RPMI8226 (cell line): ENCODE measurements around the gene ATP1A4.

Experiments
- DNase-seq: peaks from one replicate; pipeline ENCODE4 v3.0.0-alpha.2; 2015

ATP1A4 gene

DNA sequence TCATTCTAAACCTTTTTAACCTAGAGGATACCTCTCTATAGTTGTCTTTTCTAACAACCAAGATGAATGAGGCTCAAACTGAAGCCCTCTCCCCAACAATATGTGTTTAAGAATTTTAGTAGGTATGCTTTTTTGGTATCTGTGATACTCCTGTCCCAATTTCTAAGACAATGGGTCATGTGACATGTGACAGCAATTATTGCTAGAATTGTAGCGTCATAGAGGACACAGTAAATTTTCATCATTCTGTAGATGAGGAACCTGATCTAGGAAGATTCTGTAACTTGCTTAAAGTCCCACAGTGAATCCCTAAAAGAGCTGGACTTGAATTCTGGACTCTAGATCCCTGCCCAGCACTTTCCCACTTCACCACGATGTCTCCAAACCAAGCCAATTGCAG is 27.3 kb downstream of the ATP1A4 start:
- DNase-seq, result no peak

DNA sequence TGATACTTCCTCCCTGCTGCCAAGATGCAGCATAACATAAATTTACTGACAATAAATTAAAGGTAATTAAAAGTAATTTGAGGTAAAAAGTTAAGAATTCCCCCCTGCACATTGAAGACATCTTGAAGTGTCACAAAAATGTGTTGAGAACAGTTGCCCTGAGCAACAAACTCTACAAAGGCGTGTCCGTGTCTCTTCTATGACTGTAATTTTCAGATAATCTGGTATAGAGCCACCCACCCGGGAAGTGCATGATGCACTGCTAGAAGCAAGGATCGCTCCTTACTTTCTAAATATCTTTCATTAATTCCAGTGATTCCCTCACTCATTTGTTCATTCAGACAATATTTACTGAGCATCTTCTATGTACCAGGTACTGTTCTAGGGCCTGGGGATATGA is 27.9 kb downstream of the ATP1A4 start:
- DNase-seq, result no peak

DNA sequence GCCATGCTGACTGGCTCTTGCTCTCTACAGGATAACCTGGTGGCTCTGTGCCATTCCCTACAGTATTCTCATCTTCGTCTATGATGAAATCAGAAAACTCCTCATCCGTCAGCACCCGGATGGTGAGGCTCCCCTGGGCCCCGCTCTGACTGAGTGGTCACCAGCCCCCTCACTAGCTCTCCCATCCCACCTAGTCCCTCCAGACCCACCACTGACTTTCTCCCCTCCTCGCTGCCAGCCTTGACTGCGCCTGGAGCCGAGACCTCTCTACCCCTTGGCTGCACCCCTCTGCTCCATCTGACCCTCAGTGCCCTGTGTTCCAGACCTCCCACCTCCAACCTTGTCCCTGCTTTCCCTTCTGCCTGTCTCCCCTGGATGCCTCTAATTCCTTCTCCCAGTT is 34.8 kb downstream of the ATP1A4 start:
- DNase-seq, result no peak

DNA sequence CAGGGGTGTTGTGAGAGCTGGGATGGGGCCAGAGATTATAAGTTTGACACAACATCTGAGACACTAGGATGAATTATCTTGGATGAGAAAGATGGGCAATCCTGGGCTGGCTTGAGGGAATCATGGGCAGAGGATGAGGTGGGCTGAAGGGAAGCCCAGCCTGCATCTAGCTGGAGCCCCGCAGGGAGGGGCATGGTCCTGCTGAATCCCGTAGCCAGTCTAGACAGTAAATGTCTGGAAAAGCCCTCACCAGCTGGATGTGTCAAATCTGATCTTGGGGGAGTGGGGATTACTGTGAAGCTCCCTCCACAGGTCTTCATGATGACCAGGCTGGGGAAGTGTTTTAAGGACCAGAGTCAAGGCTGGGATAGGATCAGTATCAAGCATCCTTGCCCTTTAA is 35.3 kb downstream of the ATP1A4 start:
- DNase-seq, result no peak

DNA sequence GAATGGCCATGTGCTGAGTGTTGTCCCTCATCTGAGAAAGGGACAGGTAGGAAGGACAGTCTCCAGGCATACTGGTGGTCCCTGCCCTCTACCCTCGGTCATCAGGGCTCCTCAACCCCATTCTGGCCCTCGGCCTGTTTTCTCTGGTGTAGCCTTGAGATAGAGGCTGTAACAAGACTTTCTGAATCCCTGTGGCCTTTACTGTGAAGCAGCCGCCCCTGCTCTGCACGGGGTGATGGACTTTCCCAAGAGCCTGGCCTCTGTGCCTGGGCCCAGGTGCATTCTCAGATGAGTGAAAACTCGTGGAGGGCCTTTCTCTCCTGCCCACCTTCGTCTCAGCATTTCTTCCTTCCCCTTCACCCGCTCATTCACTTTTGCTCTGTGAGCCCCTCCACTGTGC is 36.0 kb downstream of the ATP1A4 start:
- no peak for DNase-seq

DNA sequence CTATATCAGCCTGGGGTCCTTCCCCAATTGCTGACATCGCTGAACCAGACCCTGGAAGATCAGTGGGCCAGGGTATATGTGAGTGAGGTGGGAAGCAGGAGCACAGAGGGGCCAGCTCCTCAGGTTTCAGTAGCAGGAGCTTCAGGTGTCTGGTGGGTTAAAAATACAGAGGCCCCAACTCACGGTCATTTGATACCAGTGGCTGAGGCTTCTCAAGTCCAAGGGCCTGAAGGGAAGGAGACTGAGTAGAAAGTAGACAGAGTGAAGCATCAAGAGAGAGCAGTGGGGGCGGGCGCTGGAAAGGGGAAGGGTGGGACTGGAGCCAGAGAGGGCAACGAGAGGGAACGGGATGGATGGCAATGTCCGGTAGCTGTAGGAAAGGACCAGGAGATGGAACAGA is 36.9 kb downstream of the ATP1A4 start:
- no peak for DNase-seq

DNA sequence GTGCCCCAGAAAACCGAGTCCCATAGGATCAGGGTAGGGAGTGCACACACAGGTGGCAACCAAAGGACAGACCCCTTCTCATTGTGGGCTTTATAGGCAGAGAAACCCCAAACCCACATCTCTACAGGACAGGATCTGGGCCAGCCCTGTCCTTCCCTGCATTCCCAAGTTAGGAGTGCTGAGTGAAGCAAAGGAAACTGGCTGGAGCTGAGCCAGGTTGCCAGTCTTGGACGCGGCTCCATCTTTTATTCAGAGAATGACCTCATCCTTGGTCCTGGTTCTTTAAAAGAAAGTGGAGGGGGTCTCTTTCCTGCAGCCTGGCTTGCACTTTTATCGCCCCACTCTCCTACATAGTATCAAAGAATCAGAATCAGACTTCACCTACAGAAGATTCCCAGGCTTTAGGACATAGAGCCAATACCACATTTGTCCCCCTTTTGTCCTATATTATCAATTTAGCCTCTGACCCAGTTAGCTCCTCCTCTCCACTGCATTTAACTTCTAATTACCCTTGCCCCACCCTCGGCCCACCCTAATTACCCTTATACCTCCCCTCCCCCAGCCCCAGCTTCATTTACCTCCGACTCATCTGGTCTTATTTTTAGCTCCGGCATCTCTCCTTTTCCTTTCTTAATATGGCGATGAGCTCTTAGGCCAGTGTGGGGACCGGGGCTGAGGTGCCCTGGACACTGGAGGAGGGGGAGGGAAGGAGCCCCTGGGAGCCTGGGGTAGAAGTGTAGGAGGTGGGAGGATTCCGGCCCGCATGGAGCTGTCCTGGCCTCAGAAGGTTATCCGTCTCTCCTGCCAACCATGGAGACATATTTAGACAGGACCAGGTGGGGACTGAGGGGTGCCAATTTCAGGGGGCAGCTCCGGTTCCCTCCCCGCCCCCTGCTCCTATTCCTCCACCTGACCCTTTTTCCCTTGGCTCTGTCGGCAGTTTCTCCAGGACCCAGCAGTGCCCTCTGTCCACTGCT is 38.5 kb downstream of the ATP1A4 start, which contains the start of gene CASQ1:
TSS of gene CASQ1 (plus strand) at position 927 of the 977 bp plus-strand sequence. CDS start 177 bp downstream, outside the sequence.
- no peak for DNase-seq

DNA sequence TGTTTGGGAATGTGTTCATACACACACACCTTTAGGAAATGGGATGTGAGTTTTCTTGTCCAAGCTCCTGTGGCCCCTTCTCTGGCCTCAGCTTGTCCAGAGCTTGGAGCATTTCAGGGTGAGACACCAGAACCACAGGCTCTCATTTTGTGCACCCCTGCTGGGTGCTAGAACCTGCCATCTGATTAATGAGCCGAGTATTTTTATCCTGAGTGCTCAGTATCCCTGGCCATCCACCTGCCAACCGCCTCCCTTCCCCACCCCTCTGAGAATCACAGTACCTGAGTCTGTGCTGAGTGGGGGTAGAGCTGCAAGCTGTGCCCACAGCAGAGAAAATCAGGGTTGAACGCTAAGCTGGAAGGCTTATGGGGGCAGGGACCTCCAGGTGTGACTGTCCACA is 40.4 kb downstream of the ATP1A4 start:
- no peak for DNase-seq

DNA sequence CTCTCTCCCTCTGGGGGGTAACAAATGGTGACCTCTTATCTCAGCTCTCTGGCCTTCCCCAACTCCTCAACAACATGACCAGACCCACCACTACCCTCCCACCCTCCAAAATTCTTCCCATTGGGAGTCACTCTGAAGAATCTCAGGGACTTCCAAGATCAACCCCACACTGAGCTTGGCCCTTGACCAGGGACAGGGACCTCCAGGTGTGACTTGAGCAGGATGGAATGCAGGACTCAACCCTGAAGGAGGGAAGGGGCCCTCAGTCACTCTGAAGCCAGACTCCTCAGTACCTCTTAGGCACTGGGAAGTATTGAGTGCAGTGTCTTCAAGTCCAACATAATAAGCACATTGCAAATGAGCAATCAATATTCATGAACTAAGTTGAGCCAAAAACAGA is 40.8 kb downstream of the ATP1A4 start:
- DNase-seq, result no peak

DNA sequence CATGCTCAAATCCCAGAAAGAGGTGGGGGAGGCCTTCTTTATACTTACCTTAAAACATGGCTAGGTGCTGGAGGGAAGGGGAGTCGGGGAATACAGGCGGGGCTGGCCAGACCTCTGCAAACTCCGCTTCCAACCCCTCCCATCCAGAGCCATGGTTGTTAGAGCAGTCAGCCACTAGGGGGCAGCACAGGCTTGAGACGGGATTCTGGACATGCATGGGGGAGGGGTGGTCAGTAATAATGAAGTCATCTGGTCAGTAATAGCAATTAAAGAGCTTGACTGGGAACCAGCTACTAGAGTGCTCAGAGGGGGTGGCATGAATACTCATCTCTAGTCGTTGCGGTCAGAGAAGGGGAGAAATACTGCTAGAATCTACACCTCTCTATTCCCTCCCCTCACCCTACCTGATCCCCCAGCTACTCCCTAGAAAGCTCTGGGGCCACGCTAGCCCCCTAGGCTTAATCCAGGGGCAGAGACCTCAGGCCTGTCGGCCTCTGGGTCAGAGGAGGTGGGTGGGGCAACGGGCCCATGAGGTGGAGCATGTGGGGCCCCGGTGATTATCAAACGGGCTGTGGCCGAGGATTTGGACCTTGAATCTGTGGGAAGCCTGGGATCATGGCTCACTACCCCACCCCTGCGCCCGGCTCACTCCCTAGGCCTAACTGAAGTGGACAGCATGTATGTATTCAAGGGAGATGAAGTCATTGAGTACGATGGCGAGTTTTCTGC is 41.9 kb downstream of the ATP1A4 start:
- DNase-seq, result peak; percentile 89

DNA sequence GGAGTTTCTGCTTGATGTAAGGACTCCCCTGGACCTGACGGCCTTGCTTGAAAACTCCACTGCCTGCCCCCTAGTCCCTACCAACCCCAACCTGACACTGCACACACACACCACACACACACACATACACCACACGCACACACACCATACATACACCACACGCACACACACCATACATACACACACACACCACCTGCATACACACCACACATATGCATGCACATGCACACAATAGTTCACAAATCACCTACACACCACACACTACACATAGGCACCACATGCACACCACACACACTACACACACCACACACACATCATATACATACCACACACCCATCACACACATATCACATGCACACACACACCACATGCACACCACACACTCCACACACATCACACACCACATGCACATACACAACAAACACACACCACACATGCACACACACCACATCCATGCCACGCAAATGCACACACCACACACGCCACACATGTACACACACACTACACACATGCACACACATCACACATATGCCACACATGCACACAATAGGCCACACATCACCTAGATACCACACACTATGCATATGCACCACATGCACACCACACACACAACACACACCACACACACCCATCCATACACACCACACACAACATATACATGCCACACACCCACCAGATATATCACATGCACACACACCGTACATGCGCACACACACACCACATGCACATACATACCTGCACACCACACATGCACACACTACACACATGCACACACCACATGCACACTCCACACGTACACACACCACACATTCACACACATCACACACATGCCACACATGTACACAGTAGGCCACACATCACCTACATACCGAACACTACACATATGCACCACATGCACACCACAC is 42.7 kb downstream of the ATP1A4 start:
- no peak for DNase-seq

DNA sequence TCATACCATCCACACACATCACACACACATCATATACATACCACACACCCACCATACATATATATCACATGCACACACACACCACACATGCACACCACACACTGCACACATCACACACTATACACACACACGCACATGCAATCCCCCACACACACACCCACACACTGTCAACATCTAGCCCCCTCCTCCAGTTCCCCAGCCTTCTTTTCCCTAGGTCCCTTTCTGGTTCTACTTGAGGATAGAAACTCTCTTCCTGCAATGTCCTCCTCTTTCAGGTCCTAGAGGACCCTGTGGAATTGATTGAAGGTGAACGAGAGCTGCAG is 43.3 kb downstream of the ATP1A4 start:
- no peak for DNase-seq

DNA sequence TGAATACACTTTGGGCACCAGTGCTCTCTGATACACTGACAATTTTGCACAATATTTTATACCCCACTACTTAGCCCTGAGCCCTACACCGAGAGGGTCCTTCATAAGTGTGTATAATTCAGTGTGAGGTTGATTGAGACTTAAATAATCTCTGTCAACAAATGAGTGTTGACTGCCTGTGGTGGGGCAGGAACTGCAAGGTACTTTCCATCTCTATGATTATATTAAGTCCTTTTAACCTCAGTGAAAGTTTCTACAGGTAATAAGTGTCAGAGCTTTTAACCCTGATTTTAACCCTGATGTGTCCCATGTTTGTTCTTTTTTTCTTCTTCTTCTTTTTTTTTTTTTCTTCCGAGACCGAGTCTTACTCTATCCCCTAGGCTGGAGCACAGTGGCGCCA is 44.7 kb downstream of the ATP1A4 start:
- DNase-seq, result no peak

DNA sequence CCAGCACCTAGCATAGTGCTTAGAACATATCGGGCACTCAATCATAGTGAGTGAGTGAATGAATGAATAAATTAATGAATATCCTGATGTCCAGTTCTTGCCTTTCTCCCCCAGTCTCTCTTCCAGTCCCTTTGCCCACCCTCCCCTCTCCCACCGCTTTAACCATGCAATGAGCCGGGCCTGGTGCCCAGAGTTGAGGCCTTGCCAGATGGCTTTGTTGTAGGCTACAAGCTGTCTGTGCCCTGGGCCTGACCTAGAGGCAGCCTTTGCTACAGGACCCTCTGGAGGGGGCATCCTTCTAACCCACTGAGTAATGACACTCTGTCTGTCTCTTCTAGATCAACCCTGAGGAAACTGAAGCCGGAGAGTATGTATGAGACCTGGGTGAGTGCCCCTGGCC is 45.8 kb downstream of the ATP1A4 start:
- DNase-seq, result no peak

DNA sequence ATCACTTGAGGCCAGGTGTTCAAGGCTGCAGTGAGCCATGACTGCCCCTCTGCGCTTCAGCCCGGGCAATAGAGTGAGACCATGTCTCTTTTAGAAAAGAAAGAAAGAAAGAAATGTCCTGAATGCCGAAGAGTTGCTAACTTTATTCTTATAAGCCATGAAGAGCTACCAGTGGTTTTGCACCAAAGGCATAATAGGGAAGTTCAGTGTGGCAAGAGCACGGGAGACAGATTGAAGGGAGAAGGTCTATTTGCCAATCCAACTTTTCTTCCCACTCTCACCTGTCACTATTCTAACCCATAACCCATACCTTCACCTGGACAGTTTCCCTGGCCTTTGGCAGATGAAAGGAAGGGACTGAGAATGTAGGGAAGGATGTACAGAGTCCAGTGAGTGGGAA is 49.4 kb downstream of the ATP1A4 start:
- DNase-seq, result no peak

DNA sequence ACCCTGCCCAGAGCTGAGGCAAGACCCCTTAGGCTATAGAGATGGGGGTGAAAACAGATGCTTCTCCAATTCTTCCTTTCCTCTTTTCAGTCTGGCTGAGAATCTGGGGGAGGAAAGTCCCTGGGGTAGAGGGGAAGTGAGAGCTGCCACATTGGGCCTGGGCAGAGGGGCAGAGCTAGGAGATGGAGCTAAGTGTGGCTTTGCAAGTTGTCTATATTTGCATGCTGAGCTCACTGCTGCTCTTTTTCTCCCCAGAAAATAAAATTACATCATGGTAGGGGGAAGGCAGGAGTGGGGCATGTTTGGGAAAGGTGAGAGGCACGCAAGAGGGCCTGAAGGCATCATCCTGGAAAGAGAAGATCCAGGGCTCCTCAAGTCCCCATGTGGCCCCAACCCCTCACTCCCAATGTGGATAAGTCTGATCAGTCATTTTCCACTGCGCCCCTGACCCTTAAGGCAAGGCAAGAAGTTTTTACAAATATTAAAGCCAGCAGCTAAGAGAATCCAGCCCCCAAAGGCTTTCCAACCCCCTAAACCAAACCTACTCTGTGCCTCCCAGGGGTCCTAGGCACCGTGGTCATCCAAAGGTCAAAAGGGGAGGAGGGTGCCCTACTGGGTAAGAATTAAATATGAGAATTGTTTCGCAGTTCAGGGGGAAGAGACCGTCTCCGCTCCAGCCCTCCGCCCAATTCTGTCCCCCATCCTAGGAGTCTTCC is 53.3 kb downstream of the ATP1A4 start:
- DNase-seq, result peak; percentile 66

DNA sequence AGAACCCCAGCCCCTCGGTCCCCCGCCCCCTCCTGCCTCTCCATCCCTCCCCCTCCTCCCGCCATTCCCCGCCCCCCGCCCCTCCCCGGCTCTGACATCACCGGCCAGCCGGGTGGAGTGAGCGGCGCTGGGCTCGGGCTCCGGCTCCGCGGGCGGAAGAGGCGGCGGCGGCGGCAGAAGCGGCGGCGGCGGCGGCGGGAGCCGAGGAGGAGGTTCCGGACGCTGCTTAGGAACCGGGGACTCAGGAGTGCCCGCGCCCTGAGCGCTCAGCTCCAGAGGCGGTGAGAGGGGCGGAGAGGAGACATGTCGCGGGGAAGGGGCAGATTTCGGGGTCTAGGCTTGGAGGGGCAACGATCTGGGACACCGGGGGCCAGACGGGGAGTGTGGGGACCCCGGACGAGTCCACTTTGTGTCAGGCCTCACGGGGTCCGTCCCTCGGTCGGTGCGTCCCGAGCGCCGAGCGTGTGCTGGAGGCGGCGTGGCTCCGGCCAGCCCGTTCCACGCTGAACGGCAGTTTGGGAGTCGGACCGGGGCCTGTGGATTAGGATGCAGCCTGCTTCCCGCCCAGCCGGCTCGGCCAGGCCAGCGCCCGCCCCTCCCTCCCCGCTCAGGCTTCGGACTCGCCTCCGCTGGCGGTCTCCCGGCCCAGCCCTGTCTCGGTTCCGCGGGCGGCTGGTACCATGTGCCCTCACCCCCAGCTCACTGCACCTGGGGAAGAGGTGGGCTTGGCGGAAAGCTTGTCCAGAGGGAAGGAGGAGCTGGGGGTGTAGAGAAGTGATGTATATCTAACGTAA is 54.0 kb downstream of the ATP1A4 start, which contains the start of gene PEA15:
TSS of gene PEA15 (plus strand) at position 143 of the 794 bp plus-strand sequence. CDS start 6,161 bp downstream, outside the sequence.
- peak; percentile 81 for DNase-seq

DNA sequence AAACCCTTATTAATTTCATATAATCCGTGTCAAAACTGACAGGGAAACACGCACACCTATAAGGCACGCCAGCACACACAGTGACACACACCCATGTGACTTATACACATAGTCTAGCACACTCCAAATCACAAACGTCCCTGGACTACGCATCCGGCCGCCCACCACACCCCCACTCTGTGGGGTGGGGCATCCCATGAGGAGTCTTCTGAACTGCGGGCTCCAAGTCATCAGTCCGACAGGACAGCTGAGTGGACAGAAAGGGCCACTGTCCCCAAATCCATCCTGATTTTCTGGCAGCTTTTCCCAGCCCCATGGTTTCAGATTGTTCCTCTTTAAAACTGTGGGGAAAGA is 54.6 kb downstream of the ATP1A4 start:
- DNase-seq, result no peak

DNA sequence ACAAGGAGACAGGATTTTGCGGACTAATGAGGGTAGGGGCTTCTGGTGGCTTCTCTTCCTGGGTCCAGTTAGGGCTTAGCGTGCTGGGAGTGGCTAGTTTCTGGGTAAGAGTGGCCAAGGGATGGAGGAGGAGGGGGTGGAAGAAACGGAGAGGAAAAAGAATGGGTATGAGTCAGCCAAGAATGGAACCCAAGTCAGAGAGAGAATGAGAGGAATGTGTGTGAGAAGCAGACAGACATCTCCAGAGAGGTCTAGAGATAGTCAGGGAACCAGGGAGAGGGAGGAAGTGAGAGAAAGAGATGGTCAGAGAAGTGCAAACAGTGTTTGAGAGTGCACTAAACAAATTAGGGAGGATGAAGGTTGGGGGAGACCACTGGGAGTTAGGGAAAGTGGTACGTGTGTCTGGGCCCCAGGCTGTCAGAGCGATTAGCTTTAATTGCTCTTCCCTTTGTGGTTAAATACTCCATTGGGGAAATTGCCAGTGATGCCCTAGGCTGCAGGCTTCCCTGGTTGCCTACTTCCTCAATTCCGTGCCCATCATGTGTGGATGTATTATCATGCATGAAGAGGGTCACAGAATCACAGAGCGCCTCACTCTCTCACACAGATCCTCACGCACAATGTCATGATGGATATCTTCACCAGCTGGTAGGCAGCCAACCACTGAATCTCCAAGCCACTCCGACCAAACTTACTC is 55.2 kb downstream of the ATP1A4 start:
- DNase-seq, result no peak

DNA sequence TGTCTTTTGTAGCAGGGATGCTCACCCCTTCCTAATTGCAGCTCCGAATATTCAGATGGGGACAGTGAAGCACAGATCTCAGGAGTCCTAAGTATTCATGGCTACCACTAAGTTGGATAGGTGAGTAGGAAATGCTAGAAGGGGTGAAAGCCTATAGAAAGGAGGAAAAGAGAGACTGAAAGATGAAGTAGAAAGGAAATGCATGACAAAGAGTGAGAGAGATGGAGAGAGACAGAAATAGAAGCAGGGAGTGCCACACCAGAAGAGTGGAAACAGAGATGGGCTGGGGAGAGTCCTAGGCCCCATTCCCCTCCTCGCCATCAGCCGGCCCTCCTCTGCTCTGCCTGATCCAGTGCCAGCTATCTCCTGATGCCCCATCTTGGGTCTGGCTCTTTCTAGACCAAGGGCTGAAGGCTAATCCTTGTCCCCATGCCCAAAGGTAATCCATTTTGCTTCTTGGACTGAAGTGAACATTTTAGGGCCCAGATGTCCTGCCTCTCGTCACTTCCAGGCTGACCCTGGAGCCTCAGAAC is 55.8 kb downstream of the ATP1A4 start:
- no peak for DNase-seq
